GM19099 (cell line): ENCODE measurements around the gene GDF10.

Experiments
- POLR2A ChIP-seq: IDR thresholded peaks from 3 replicates; pipeline ENCODE4 v1.6.1; 2011; ENCODE audit warnings: low read depth; ENCODE audit not compliant: insufficient read length; ENCODE audit errors: extremely low read depth

The GDF10 gene

GRCh38 chr10:47325303-47326291 is 25.6 kb downstream of the GDF10 start:
- no peak for TF ChIP-seq POLR2A

GRCh38 chr10:47326306-47326926 is 26.4 kb downstream of the GDF10 start:
- TF ChIP-seq POLR2A, result no peak

GRCh38 chr10:47326927-47327330 is 26.9 kb downstream of the GDF10 start:
- no peak for TF ChIP-seq POLR2A

- TF ChIP-seq POLR2A, result no peak
These were observed 29.9 kb downstream of the GDF10 start for GRCh38 chr10:47329855-47330254.

- TF ChIP-seq POLR2A, result no peak
These were observed 30.4 kb downstream of the GDF10 start for GRCh38 chr10:47330366-47330765.

GRCh38 chr10:47330804-47331203 is 30.8 kb downstream of the GDF10 start:
- TF ChIP-seq POLR2A, result no peak

- no peak for TF ChIP-seq POLR2A
These were observed 31.5 kb downstream of the GDF10 start for GRCh38 chr10:47331491-47331890.

- TF ChIP-seq POLR2A, result no peak
These were observed 32.0 kb downstream of the GDF10 start for GRCh38 chr10:47331954-47332353.

GRCh38 chr10:47332371-47332770 is 32.4 kb downstream of the GDF10 start:
- TF ChIP-seq POLR2A, result no peak

- no peak for TF ChIP-seq POLR2A
These were observed 32.9 kb downstream of the GDF10 start for GRCh38 chr10:47332946-47333345.

- no peak for TF ChIP-seq POLR2A
These were observed 33.5 kb downstream of the GDF10 start for GRCh38 chr10:47333532-47333931.

- TF ChIP-seq POLR2A, result no peak
These were observed 34.7 kb downstream of the GDF10 start for GRCh38 chr10:47334466-47335295.

GRCh38 chr10:47335906-47336305 is 35.9 kb downstream of the GDF10 start:
- TF ChIP-seq POLR2A, result no peak

GRCh38 chr10:47336387-47337134 is 36.6 kb downstream of the GDF10 start:
- no peak for TF ChIP-seq POLR2A
